ENCODE measurements around the gene WDR7. TPM values are rescaled to one million over a fixed set of nuclear protein-coding genes. Genes with fewer than 3 reads are reported as not detected.

The WDR7 gene
- total RNA-seq, 1 donor from 2014 or later: 16.9 TPM

DNA sequence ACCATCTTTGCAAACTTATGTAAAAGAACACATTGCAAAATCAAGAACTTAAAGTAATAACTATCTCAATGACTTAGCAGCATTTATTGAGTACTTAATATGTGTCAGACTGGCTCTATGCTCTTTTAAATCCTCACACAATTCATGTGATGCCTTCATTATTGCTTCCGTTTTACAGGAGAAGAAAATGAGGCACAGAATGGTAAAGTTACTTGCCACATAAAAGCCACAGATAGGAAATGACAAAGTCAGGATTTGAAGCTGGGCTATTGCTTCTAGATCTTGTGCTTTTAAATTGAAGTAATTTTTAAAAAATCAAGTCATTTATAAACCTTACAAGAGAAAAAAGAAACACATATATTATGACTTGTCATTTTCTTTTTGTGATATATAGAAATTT lies 174.2 kb downstream of the WDR7 start:
- Mint-ChIP-seq H3K27me3 (no peaks in the 10 kb centered on the region), H3K4me1 (ENCODE audit: unreplicated experiment) (no peaks in the 10 kb centered on the region), H3K27ac (no peak overlapping the region), H3K9me3 (peaks cover 7% of the 10 kb centered on the region), H3K36me3 (peaks cover 9% of the 10 kb centered on the region), H3K4me3 (no peak overlapping the region)
- TF ChIP-seq, protein P1, sequence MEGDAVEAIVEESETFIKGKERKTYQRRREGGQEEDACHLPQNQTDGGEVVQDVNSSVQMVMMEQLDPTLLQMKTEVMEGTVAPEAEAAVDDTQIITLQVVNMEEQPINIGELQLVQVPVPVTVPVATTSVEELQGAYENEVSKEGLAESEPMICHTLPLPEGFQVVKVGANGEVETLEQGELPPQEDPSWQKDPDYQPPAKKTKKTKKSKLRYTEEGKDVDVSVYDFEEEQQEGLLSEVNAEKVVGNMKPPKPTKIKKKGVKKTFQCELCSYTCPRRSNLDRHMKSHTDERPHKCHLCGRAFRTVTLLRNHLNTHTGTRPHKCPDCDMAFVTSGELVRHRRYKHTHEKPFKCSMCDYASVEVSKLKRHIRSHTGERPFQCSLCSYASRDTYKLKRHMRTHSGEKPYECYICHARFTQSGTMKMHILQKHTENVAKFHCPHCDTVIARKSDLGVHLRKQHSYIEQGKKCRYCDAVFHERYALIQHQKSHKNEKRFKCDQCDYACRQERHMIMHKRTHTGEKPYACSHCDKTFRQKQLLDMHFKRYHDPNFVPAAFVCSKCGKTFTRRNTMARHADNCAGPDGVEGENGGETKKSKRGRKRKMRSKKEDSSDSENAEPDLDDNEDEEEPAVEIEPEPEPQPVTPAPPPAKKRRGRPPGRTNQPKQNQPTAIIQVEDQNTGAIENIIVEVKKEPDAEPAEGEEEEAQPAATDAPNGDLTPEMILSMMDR (conservative IDR thresholded peaks at IDR 0.05): no peak
- DNase-seq (ENCODE audit: extremely low spot score, unreplicated experiment): no peak

DNA sequence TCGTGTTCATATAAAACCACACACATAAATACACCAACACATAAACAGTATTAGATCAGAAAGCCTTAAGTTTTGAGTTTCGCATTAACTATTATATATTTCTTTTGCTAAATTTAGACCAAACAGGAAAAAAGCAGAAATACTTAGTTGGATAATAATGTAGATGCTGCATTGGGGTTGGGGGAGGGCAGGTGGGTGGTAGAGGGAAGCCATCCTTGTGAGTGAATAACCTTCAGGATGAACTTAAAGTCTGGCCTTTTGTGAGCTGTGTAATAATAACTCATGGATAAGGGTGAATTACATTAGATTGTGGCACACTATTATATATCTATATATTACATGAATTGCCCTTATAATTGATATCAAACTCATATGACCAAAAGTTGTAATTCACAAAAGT lies 174.7 kb downstream of the WDR7 start:
- Mint-ChIP-seq H3K27me3 (no peaks in the 10 kb centered on the region), H3K4me3 (no peak overlapping the region), H3K36me3 (peaks cover 9% of the 10 kb centered on the region), H3K27ac (no peak overlapping the region), H3K4me1 (ENCODE audit: unreplicated experiment) (no peaks in the 10 kb centered on the region), H3K9me3 (peaks cover 7% of the 10 kb centered on the region)
- DNase-seq (ENCODE audit: extremely low spot score, unreplicated experiment): no peak
- TF ChIP-seq, protein P1 (conservative IDR thresholded peaks at IDR 0.05): no peak

DNA sequence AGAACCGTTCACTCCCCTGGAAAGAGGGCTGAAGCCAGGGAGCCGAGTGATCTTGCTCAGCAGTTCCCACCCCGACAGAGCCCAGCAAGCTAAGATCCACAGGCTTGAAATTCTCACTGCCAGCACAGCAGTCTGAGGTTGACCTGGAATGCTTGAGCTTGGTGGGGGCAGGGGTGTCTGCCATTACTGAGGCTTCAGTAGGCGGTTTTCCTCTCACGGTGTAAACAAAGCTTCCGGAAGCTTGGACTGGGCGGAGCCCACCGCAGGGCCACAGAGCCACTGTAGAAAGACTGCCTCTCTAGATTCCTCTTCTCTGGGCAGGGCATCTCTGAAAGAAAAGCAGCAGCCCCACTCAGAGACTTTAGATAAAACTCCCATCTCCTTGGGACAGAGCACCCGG lies 180.8 kb downstream of the WDR7 start:
- Mint-ChIP-seq H3K27me3 (no peaks in the 10 kb centered on the region), H3K4me1 (ENCODE audit: unreplicated experiment) (no peaks in the 10 kb centered on the region), H3K9me3 (peaks cover 3% of the 10 kb centered on the region), H3K36me3 (peaks cover 10% of the 10 kb centered on the region), H3K27ac (no peak overlapping the region), H3K4me3 (no peak overlapping the region)
- no peak for DNase-seq (ENCODE audit: extremely low spot score, unreplicated experiment)
- TF ChIP-seq, protein P1 (conservative IDR thresholded peaks at IDR 0.05): no peak

DNA sequence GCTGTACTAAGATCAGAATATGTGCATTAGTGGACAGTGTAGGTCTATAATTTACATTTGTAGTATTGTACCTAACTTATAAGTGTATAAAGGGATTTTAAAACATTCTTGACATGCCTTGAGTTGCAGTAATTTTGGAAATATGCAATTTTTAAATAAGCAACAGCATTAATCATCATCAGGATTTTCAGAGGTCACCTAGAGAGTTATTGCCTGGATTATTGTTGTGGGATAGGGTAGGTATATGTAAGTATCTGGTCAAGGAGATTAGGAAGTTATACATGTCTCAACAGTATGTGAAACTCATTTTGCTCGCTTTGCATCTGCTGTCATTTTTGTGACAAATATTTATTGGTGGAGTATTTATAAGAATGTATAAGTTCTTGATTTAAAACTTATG lies 184.2 kb downstream of the WDR7 start:
- no peaks in the 10 kb centered on the region for H3K27me3 Mint-ChIP-seq
- H3K9me3 Mint-ChIP-seq: no peaks in the 10 kb centered on the region
- H3K4me1 Mint-ChIP-seq (ENCODE audit: unreplicated experiment): no peaks in the 10 kb centered on the region
- H3K36me3 Mint-ChIP-seq: peaks cover 4% of the 10 kb centered on the region
- TF ChIP-seq, protein P1 (conservative IDR thresholded peaks at IDR 0.05): no peak
- DNase-seq (ENCODE audit: extremely low spot score, unreplicated experiment): no peak
- H3K27ac Mint-ChIP-seq: no peak overlapping the region
- no peak overlapping the region for H3K4me3 Mint-ChIP-seq

DNA sequence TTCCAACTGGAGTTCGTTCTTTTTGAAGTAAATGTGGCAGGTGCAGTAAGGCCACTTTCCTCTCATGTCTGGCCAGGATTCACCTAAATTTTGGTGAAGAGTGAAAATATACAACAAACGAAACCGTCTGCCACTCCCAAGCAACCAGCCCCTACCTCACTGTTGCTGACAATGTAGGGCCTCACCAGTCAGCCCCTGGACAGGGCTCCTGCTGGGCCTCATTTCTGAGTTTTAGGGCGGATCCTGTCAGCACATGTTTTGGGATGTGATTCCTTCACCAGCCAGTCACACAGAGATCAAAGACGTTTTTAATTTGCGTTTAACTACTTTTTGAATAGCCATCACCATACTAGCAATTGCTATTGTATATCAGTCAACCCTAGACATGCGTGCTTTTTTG lies 185.0 kb downstream of the WDR7 start:
- no peaks in the 10 kb centered on the region for H3K27me3 Mint-ChIP-seq
- peaks cover 4% of the 10 kb centered on the region for H3K36me3 Mint-ChIP-seq
- H3K9me3 Mint-ChIP-seq: no peaks in the 10 kb centered on the region
- H3K4me3 Mint-ChIP-seq: no peak overlapping the region
- TF ChIP-seq, protein P1 (conservative IDR thresholded peaks at IDR 0.05): no peak
- DNase-seq (ENCODE audit: extremely low spot score, unreplicated experiment): no peak
- no peak overlapping the region for H3K27ac Mint-ChIP-seq
- no peaks in the 10 kb centered on the region for H3K4me1 Mint-ChIP-seq (ENCODE audit: unreplicated experiment)

DNA sequence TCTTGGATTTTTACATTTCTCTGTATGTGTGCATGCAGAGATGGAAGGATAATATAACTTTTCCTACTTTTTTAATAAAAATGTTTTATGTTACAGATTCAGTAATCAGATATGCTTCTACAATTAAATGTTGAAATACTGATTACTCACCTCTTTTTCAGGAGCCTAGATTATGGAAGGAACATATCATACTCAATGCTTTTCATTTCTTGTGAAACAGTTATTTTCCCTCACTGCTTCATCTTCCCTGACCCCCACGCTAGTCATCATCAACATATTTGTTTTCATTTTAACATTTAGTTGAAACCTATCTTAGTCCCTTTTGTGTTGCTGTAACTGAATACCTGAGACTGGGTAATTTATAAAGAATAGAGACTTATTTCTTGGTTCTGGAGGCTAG lies 190.7 kb downstream of the WDR7 start:
- H3K4me1 Mint-ChIP-seq (ENCODE audit: unreplicated experiment): no peaks in the 10 kb centered on the region

More for the DNA sequence above, 190.7 kb downstream of the WDR7 start:
- no peak for DNase-seq (ENCODE audit: extremely low spot score, unreplicated experiment)
- H3K36me3 Mint-ChIP-seq: no peaks in the 10 kb centered on the region
- TF ChIP-seq, protein P1 (conservative IDR thresholded peaks at IDR 0.05): no peak
- H3K4me3 Mint-ChIP-seq: no peak overlapping the region
- H3K27me3 Mint-ChIP-seq: no peaks in the 10 kb centered on the region
- no peaks in the 10 kb centered on the region for H3K9me3 Mint-ChIP-seq
- H3K27ac Mint-ChIP-seq: no peak overlapping the region
